AG10803 (cell line): ENCODE measurements around the gene USP3.

Experiments used
- DNase-seq: peaks from one replicate; pipeline ENCODE4 v3.0.0; 2010; ENCODE audit warnings: low read depth
- H3K4me3 ChIP-seq: 2 replicates; pipeline ENCODE4 v1.5.1; 2011; ENCODE audit warnings: mild to moderate bottlenecking, low read length, control low read depth
- TF ChIP-seq, protein P1 (sequence below): conservative IDR thresholded peaks from 2 replicates; pipeline ENCODE4 v1.5.1; 2011; ENCODE audit warnings: mild to moderate bottlenecking, low read length, control low read depth, inconsistent platforms

Gene USP3

DNA sequence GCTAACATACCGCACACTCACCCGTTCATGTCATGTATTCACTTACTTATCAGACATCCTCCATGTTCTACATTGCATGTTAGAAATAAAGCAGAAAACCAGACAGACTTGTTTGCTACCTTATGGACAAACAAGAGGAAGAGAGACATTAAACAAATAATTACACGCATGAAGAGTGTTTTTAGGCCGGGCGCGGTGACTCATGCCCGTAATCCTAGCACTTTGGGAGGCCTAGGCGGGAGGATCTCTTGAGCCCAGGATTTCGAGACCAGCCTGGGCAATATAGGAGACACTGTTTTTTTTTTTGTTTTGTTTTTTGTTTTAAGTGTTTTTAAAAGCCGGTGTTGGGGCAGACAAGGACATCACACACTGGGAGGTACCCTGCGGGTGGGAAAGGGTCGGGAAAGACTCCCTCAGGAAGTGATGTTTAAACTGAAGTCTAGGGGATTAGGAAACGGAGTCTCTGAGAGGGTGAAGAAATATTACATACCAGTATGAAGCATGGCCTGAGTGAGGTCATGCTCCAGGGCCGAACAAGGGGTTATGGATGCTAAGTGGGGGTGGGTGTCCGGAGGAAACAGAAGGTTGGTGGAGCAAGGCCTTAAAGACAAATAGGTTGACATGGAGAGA lies 2.1 kb upstream of the USP3 start:
- no peak overlapping the region for H3K4me3 ChIP-seq
- peak; percentile 47 for DNase-seq

DNA sequence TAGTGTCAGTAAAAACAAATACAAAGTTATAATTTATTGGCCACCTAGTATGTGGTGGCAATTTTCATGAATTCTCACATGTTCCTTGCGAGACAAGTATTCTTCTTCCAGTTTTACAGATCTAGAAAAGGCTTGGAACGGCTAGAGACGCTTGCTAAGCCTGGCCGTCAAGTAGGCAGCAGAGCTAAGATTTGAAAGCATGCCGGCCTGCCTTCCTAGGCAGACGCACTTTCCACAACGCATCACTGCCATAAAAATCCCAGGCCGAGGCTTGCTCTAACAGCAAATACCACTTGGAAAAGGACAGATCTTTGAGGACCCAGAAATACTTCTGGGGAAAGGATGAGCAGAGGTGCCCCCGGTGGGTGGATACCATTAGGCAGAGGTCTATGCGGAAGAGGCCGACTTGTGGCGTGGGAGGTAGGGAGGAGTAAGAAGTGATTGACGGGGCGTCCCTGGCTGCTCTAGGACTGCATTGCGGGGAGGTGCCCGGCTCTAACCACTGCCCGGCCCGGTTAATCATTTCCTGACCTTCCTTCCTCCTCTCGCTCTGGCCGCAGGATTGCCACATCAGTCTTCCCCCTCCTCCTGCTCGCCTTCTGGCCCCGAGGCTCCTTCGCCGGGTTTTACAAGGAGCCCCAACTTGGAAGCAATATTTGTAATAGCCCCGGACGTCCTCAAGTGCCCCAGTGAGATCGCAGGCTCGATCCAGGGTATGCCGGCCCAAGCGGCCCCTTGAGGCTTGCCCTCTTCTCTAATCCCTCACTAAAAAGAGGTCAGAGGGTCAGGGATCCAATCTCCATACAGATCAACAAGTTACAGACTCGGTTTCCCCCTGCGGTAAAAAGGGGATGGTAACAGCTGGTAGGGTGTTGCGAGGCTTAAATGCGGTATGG lies 1.3 kb upstream of the USP3 start:
- TF ChIP-seq, protein P1, sequence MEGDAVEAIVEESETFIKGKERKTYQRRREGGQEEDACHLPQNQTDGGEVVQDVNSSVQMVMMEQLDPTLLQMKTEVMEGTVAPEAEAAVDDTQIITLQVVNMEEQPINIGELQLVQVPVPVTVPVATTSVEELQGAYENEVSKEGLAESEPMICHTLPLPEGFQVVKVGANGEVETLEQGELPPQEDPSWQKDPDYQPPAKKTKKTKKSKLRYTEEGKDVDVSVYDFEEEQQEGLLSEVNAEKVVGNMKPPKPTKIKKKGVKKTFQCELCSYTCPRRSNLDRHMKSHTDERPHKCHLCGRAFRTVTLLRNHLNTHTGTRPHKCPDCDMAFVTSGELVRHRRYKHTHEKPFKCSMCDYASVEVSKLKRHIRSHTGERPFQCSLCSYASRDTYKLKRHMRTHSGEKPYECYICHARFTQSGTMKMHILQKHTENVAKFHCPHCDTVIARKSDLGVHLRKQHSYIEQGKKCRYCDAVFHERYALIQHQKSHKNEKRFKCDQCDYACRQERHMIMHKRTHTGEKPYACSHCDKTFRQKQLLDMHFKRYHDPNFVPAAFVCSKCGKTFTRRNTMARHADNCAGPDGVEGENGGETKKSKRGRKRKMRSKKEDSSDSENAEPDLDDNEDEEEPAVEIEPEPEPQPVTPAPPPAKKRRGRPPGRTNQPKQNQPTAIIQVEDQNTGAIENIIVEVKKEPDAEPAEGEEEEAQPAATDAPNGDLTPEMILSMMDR = no peak
- peak; percentile 98 for DNase-seq
- H3K4me3 ChIP-seq = peak overlapping the region; percentile 72

More for the DNA sequence above, 2.1 kb upstream of the USP3 start:
- TF ChIP-seq, protein P1 = no peak

DNA sequence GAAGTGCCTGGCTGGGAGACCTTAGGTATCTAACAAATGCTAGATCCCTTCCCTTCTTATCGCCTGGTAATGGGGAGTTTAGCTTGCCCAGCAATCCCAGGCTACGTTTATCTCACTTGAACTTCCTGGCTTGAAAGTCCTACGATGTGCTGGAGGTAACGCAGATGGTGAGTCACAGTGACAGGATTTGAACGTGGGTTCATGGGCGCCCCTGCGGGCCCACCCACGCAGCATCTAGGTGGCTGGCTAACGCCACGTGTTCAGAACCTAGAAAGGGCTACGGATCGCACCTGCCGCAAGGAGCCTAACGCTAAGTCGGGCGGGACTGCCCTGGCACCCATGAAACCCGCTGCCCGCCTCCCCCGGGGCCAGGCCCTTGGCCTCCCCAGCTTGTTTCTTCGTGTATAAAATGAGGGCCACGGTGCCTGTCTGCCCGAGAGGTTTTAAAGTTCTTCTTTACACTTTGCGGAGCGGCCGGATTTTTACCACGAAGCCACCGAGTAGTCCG lies 600 bp upstream of the USP3 start:
- peak; percentile 80 for DNase-seq
- TF ChIP-seq, protein P1 = no peak

DNA sequence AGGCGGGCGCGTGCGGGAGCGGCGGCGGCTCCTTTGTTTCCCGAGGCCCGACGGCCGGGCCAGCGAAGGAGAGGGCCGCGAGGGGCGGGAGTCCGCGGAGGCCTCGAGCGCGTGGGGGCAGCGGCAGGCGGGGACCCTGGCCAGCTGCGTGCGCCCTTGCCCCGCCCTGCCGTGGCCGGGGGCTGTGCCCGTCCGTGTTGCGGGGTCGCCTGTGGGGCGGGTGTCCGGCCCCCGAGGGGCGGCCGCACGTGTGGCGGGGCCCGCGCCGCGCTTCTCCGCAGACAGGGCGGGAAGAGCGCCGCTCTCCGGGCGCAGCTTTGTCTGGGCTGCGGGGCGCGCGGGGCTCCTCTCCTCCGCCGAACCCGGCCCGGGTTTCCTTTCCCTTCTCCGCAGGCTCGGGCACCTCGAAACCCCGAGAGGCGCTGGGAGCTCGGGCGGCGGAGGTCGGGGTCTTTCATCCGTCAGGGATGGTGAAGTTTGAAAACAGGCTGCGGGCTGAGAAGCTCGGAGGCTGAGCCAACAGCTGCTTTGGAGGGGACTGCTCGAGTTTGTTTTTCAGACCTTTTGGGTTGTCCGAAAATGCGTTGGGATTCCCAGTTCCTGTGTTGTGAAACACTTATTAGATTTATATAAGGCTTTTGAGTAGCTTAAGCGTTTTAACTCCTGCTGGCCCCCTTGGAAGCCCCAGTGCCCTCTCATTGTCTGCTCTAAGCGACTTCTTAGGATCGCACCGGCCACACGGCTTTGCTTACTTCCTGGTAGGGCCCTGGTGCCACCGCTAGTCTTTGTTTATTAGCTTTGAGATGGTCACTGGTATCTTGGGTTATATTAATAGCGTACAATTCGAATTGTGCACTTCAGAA lies 817 bp downstream of the USP3 start:
- H3K4me3 ChIP-seq = peak overlapping the region; percentile 88
- TF ChIP-seq, protein P1 = peak; percentile 34
- DNase-seq = peak; percentile 62

More for the DNA sequence above, 600 bp upstream of the USP3 start:
- peak overlapping the region; percentile 72 for H3K4me3 ChIP-seq

DNA sequence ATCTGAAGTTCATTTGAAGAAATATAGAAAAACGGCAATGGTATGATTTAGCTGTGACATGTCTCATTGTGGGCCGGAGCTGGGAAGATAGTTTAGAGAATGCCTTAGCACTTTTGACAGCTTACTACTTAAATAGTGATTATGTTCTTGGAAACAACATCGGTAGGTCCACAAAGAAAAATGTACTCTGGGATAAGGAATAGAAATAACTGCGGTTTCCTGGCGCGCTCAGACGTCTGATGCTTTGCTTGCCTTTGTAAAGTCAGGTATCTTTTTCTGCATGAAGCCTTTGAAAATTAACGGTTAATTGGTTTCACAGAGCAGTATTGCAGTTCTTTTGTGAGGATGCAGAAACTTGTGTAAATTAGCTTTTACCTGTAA lies 1.4 kb downstream of the USP3 start:
- peak overlapping the region; percentile 88 for H3K4me3 ChIP-seq
- TF ChIP-seq, protein P1 = no peak
- peak; percentile 8 for DNase-seq

DNA sequence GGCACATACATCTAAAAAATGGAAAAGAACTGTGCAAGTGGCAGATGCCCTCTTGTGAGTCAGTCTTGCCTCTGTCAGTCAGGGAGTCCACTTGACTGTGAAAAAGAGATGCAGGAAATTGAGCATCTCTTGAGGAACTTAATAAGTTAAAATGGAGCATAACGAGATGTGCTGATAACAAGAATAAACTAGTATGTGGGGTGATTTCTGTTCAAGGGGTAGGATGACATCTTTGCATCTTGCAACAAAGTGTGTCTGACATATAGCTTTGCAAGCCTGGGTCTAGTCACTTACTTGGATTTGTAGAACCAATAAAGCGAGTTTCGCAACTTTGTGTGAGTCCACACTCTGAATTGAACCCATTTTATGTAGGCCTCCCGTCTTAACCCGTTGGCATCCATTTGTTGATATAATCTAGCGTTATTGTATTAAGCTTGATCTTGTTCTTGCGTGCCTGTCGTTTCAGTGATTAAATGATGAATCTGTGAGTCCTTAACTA lies 2.2 kb downstream of the USP3 start:
- H3K4me3 ChIP-seq = peak overlapping the region; percentile 88
- peak; percentile 8 for DNase-seq
- TF ChIP-seq, protein P1 = no peak
